ENCODE data around the gene HSPA1B. TPM values are rescaled to one million over a fixed set of nuclear protein-coding genes. Genes with fewer than 3 reads are reported as not detected.
A peak's percentile ranks its signal among the peaks of the same experiment; 100 is the strongest.
"Not testable (repeated sequence)": the region's sequence is repeated elsewhere in the genome, so short reads cannot be mapped to it uniquely, and the experiment has no call there.

Gene HSPA1B
- polyA plus RNA-seq, 4 donors = 128 to 169 (median 155) TPM

DNA sequence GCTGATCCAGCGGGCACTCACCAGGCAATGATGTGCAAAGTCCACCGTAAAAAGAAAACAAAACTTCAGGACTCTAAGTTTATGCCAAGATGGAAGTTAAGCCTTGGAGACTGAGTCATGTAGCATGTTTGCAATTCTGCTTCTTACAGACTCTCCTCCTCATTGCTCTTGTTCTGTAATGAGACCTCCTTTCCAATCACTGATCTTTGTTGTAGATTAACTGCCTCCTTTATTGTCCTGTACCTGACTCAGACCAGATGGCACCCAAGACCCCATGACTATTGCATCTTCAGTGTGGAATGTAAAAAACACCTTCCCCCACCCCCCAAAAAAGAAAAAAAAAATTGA is 23.9 kb downstream of the HSPA1B start:
- DNase-seq (ENCODE audit: low read depth in 4 of 4, low spot score in 2 of 4) = no peak

DNA sequence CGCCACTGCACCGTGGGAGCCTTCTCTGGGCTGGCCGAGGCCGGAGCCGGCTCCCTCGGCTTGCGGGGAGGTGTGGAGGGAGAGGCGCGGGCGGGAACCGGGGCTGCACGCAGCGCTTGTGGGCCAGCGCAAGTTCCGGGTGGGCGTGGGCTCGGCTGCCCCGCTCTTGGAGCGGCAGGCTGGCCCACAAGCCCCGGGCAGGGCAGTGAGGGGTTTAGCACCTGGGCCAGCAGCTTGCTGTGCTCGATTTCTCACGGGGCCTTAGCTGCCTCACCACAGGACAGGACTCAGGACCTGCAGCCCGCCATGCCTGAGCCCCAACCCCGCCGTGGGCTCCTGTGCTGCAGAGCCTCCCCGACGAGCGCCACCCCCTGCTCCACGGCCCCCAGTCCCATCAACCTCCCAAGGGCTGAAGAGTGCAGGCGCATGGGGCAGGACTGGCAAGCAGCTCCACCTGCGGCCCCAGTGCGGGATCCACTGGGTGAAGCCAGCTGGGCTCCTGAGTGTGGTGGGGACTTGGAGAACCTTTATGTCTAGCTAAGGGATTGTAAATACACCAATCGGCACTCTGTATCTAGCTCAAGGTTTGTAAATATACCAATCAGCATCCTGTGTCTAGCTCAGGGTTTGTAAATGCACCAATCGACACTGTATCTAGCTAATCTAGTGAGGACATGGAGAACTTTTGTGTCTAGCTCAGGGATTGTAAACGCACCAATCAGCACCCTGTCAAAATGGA is 24.6 kb downstream of the HSPA1B start:
- not testable (repeated sequence) for DNase-seq (ENCODE audit: low read depth in 4 of 4, low spot score in 2 of 4)

DNA sequence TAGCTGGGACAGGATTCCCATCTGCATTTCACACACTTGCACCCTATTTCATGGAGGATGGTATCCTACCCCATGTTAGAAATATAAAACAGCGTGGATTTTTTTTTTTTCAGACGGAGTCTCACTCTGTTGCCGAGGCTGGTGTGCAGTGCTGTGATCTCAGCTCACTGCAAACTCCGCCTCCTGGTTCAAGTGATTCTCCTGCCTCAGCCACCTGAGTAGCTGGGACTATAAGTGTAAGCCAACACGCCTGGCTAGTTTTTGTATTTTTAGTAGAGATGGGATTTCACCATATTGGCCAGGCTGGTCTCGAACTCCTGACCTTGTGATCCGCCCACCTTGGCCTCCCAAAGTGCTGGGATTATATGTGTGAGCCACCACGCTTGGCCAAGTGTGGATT is 30.2 kb downstream of the HSPA1B start:
- not testable (repeated sequence) for DNase-seq (ENCODE audit: low read depth in 4 of 4, low spot score in 2 of 4)

GRCh38 chr6:31858707-31859106 is 31.2 kb downstream of the HSPA1B start:
- no peak for DNase-seq (ENCODE audit: low read depth in 4 of 4, low spot score in 2 of 4)

DNA sequence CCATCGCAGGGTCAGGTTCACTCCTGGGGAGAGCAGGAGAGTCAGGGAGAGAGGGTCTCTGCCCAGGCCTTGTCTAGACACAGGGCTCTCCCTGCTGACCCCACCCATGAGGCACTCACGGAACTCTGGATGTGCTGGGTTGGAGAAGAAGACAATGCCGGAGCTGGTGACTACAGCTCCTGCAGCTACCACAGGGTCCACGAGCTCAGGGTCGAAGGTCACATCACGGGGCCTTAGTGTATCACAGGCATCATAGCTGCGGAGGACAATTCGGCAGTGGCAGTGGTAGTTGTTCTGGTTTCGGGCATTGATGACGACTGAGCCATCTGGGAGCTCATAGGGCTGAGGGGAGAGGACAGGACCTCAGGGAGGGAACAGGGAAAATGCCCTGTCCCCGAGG is 32.4 kb downstream of the HSPA1B start:
- DNase-seq (ENCODE audit: low read depth in 4 of 4, low spot score in 2 of 4) = no peak

DNA sequence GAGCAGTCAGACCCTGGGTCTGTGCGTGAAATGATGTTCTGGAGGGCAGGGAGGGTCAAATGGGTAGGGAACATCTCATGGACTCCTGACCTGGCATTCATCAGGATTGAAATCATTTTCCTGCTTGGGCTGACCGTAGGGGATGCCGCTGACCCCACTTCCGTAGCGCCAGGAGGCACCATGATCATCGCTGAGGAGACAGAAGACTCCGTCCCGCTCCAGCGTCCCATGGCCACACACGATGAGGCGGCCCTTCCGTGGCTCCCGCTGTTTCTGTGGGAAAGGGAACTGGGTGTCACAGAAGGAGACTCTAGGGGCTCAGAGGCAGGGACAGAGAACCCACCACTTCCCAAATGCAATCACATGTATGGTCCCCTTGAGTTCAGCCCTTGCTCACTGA is 32.8 kb downstream of the HSPA1B start:
- no peak for DNase-seq (ENCODE audit: low read depth in 4 of 4, low spot score in 2 of 4)

- DNase-seq (ENCODE audit: low read depth in 4 of 4, low spot score in 2 of 4) = no peak
Measured at GRCh38 chr6:31861150-31861549, 33.6 kb downstream of the HSPA1B start.

DNA sequence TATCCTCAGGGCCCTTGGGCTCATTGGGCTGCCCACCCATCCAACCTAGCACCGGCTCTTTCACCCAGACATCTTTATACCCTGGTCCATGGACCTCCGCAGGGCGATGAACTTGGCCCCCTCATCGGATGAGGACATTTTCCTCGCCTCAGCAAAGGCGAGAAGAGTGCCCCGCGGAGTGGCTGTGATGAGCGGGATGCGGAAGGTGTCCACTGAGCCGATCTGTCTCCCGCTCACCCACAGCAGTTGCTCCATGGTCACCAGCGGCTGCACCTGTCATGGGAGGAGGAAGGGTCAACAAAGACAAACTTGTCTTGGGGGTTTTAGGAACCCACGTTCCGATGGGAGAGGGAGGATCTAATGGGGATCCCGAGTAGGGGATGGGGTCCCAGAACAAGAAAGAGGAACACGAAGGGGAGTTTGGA is 34.4 kb downstream of the HSPA1B start:
- DNase-seq (ENCODE audit: low read depth in 4 of 4, low spot score in 2 of 4) = no peak

DNA sequence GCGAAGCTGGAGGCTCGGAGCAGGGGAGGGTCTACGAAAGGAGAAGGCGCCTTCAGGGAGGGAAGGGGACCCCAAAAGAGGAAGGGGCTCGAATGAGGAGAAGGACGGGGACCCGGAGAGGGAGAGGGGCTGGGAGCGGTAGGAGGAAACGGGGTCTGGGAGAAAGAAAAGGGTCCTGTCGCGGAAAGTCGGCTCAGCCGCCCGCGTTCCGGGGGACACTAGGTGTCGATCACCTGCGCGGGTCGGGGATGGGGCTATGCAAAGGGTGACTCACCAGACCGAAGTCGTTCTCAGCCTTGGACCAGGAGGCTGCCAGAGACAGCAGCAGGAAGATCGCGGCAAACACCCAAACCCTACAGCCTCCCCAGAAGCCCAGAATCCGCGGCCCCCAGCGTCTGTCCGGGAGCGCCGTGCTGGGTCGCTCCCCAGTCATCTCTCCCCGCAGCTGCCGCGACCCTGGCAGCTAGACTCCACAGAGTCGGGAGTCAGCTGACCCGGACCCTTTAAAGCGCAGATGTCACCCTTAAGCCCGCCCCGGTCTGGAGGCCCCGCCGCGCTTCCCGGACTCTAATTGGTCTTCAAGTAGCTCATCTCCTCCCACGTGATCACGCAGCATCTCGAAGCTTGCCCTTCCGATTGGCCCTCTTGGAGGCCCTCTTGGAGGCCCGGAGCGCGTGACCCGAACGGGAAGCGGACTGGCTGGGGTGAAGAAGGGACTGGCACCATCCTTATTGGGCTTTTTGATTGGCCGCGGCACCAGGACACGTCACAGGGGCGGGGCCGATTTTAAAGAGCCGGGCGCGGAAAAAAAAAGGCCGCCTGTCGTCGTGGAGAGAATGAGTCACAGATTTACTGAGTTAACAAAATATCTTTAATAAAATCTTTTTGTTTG is 35.1 kb downstream of the HSPA1B start, which contains the start of gene NEU1:
Gene NEU1 (minus strand): TSS at position 478 of the 892 bp plus-strand sequence. CDS start 45 bp downstream, at position 433.
- peak; percentile 95 to 99 (median 97) for DNase-seq (ENCODE audit: low read depth in 4 of 4, low spot score in 2 of 4)

DNA sequence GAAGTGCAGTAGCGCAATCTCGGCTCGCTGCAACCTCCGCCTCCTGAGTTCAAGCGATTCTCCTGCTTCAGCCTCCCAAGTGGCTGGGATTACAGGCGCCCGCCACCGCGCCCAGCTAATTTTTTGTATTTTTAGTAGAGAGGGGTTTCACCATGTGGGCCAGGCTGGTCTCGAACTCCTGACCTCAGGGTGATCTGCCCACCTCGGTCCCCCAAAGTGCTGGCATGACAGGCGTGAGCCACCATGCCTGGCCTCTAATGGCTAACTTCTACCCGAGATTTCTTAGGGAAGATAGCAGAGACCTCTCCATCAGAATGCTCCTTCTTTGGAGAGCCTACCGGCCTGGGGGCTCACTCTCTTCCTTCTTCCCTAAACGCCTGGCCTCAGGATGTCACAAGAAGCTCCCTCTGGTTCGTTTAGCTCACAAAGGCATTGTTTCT is 36.6 kb downstream of the HSPA1B start:
- not testable (repeated sequence) for DNase-seq (ENCODE audit: low read depth in 4 of 4, low spot score in 2 of 4)

DNA sequence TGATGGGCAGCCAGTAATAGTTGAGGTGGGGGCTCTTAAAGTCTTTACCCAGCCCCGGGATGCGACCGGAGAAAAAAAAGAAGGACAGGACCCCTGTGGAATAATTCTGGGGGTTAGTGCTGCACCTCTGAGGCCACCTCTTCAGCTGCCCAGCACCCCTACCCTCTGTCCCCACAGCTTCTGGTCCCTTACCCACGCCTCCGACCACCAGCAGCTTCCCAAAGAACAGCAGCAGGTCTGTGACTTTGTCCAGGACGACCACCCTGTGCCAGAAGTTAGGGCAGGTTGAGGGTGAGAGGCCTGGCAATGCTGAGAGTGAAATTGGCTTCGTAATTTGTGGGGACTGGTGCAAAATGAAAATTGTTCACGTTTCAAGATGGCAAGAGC is 37.3 kb downstream of the HSPA1B start:
- DNase-seq (ENCODE audit: low read depth in 4 of 4, low spot score in 2 of 4) = no peak

GRCh38 chr6:31865205-31866118 is 37.9 kb downstream of the HSPA1B start:
- no peak for DNase-seq (ENCODE audit: low read depth in 4 of 4, low spot score in 2 of 4)

- not testable (repeated sequence) for DNase-seq (ENCODE audit: low read depth in 4 of 4, low spot score in 2 of 4)
Measured at GRCh38 chr6:31868658-31868971, 41.1 kb downstream of the HSPA1B start.

DNA sequence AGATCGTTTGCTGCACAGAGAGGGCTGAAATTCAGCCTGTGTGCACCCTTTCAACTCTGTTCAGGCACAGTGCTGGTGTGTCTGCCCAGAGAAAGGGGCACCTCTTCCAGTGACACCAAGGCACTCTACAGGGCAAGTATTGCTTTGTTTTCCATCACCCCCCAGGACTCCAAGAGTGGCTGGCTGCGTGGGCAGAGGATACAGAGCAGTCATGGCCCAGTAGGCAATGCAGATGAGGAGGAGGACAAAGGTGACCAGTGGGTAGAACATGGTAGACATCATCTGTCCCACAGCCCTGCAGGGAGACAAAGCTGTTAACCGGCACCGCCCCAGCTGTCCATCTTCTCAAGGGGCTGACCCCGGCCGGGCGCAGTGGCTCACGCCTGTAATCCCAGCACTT is 41.8 kb downstream of the HSPA1B start:
- DNase-seq (ENCODE audit: low read depth in 4 of 4, low spot score in 2 of 4) = no peak

DNA sequence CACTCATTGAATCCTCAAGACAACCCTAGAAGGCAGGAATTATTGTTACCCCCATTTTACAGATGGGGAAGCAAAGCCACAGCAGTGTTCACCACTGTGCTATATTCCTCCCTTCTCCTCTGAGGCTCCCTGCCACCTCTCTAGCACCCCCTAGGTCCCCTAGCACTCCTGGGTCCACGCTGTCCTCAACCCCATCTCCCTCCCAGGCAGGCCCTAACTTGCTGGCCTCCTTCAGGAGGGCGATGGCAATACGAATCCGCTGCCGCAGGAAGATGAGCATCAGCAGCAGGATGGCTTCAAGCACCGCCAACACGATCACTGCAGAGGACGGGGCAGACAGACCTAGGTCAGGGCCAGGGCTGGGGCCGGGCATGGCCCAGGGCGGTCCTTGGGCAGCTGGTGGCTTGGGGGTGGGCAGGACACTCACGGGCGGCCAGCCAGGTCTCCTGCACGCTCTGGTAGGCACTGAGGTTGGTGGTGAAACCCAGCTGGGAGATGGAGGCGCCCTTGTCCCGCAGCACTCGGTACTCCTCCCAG is 42.9 kb downstream of the HSPA1B start:
- no peak for DNase-seq (ENCODE audit: low read depth in 4 of 4, low spot score in 2 of 4)

DNA sequence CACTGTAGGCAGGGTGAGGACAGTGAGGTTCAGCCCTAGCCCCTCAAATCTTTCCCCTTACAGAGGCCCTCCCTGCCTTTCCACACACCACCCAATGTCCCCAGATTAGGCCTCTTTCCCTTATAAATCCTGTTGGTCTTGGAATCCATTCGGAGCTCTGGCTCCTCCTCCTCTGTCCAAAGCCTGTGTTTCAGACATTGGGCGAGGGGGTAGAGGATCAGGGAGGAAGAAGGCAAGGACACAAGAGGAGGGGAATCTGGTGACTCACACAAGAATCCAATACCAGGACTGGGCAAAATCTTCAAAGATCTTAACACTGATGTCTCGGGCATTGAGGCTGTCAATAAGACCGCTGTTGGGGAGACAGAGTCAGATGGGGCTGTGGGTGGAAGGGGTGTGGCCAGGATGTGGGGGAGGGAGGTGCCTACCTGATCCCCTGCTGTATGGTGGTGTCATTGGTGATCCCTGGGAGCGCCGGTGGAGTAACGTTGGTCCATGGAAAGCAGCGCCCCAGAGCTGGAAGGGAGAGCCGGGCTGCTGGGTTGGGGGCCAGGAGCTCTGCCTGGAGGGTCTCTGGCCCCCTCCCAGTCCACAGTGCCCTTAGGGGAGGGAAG is 43.6 kb downstream of the HSPA1B start:
- DNase-seq (ENCODE audit: low read depth in 4 of 4, low spot score in 2 of 4) = no peak

DNA sequence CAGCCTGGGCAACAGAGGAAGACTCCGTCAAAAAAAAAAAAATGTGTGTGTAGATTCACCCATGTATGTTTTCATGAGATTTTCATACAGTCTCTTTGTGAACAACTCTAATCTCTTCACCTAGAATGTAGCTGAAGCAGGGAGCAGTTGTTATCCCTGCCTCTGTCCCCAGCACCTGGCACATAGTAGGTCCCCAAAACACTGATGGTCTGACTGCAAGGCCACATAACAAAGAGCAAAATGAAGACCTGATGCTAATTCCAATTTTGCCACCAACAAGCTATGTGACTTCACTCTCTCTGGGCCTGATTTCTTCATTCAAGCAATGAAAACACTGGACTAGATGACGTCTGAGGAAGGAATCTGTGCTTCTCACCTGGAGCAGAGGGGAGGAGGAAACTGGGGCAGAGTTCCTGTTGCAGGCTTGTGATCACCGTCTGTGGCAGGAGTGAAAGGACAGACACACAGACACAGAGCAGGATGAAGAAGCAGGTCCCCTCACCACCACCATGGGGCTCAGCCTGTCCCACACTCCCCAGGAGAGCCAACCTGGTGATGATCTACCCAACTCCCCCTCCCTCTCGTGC is 46.6 kb downstream of the HSPA1B start:
- no peak for DNase-seq (ENCODE audit: low read depth in 4 of 4, low spot score in 2 of 4)

- DNase-seq (ENCODE audit: low read depth in 4 of 4, low spot score in 2 of 4) = no peak
Measured at GRCh38 chr6:31874836-31875572, 47.5 kb downstream of the HSPA1B start.

DNA sequence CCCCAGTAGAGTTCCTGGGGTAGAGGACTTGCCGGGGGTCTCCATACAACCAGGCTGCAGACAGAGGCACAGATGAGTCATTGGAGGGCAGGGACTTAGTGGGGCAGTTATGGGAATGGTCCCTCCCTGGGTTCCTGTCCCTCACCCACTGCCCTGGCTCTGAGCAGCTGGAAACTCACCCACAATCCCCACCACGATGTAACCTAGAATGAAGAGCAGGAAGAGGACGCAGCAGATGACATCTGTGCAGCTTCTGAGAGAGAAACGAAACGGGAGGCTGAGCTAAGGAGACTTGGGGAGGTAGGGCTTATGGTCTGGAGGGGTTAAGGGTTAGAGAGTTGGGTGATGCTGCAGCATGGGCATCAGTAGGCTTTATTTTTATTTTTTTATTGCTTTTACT is 48.3 kb downstream of the HSPA1B start:
- DNase-seq (ENCODE audit: low read depth in 4 of 4, low spot score in 2 of 4) = no peak

All from left renal cortex interstitium (tissue), 4 donors.